Ramos (cell line): ENCODE results near the gene CARMIL1.

Experiments used
- in situ Hi-C: fragments of 300-500 bp; cut with MboI; formaldehyde crosslinking; loops from one replicate; pipeline ENCODE4 v1.14.3; 2022; ENCODE audit warnings: low sequenced_read_pairs; ENCODE audit not compliant: unreplicated experiment

The CARMIL1 gene

DNA sequence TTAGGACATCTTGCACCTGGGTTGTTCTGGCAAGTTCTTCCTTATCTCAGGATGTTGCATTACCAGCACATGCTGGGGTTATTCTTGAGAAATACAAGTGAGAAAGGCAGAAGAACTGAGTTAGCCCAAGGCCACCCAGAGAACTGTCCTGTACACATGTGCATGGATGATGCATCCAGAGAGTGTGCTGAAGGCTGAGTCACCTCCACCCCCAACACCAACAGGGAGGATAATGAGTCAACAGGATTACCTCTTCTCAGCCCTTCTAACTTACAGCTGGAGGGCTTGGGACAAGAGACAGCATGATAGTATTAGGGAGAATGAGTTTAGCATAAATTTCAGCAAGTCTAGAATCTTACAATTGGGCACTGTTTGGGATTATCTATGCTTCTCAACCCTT is 381.3 kb downstream of the CARMIL1 start:
- in situ Hi-C loops = no loop called here

DNA sequence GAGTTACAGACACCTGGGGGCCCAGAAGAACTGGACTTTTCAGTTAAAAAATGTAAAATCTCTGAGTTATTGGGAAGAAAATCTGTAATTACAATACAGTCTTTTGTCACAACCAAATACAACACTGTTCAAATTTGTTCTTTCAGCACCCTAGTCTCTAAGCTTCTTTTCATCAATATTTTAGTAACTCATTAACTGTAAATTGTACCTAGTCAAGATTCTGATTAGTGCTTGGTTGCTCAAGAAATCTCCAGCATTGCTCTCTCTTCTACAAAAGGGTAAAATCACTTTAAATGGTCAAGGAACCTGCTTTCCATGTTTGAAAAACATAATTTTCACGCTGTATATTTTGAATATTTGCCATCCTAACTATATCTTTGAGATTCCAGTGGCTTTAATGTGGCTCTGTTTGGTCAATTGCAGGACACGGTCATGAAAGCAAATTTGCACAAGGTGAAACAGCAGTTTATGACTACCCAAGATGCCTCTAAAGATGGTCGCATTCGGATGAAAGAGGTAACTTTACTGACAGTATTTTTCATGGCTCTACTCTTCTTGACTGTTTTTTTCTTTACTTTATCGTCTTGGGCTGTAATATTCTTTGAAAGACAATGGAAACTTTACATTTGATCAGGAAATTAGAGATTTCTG is 382.1 kb downstream of the CARMIL1 start:
- in situ Hi-C loops = no loop called here

DNA sequence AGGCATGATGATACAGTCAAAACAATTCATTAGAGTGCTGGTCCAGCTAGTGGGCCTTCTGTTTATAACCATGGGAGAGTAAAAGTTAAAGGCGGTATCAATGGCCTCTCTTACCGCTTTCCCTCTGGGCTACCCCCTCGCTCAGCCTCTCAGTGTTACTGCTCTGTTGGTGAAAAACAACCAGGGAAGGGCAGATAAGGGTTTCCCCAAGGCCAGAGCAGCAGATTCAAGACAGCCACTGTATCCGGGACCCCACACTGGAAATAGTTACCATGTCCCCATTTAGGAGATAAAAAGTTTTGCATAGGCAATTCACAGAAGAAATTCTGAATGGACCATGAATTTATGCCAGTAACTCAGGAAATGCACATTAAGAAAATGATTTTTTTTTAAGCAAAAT is 386.3 kb downstream of the CARMIL1 start:
- in situ Hi-C loops = no loop called here

DNA sequence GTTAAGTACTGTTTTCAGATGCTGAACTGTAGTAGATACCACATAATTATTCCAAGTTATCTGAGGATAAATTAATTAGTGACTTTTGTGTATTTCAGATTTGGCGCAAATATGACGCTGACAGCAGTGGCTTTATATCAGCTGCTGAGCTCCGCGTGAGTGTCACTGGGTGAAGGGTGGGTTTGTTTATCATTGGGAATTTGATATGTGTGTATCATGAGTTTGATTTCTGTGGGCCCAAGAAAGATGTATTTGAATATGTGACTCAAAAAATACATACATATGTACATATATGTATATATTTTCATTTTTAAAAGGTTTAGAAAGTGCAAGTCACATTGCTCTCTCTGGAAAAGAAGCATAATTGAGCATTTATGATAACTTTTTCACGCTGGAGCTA is 390.2 kb downstream of the CARMIL1 start:
- in situ Hi-C loops = no loop called here
